Activated CD4-positive, alpha-beta T cell treated with anti-CD3 and anti-CD28 coated beads, Interleukin-10, Interleukin-2, amounts not matched to agents 100 ng/mL and 50 ng/mL, durations not matched to agents 16 hours and 8 hours (primary cell): Measurements from ENCODE around the gene PNPLA6.
A peak's percentile ranks its signal among the peaks of the same experiment; 100 is the strongest.

Source experiments
- DNase-seq: peaks from one replicate; pipeline ENCODE4 v3.0.0-alpha.2; 2020

PNPLA6 gene

DNA sequence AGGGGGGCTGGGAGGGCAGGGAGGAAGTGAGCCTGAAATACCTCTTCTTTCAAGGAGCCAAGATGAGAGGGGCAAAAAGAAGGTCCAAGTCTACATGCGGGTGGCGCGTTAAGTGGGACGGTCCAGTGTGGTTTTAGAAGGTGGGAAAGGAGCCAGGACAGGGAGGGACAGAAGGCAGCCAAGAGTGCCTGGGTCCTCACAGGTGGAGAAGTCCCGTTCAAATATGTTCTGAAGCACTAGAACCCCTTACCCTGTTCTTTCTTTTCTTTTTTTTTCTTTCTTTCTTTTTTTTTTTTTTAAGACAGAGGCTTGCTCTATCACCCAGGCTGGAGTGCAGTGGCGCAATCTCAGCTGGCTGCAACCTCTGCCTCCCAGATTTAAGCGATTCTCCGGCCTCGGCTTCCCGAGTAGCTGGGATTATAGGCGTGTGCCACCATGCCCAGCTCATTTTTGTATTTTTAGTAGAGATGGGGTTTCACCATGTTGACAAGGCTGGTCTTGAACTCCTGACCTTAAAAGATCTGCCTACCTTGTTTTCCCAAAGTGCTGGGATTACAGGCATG, 67.5 kb downstream of the PNPLA6 start:
- DNase-seq: no peak

DNA sequence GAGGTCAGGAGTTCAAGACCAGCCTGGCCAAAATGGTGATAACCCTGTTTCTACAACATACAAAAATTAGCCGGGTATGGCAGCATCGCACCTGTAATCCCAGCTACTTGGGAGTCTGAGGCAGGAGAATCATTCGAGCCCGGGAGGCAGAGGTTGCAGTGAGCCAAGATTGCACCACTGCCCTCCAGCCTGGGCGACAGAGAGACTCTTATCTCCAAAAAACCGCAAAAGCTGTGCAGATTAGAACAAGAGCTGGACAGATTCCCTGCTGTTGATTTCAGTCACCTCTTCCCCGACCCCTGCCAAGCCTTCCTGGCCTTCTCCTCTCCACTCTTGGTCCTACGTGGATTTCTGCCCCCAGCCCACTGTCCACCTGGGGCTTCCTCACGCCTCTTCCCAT, 68.4 kb downstream of the PNPLA6 start:
- no peak for DNase-seq

DNA sequence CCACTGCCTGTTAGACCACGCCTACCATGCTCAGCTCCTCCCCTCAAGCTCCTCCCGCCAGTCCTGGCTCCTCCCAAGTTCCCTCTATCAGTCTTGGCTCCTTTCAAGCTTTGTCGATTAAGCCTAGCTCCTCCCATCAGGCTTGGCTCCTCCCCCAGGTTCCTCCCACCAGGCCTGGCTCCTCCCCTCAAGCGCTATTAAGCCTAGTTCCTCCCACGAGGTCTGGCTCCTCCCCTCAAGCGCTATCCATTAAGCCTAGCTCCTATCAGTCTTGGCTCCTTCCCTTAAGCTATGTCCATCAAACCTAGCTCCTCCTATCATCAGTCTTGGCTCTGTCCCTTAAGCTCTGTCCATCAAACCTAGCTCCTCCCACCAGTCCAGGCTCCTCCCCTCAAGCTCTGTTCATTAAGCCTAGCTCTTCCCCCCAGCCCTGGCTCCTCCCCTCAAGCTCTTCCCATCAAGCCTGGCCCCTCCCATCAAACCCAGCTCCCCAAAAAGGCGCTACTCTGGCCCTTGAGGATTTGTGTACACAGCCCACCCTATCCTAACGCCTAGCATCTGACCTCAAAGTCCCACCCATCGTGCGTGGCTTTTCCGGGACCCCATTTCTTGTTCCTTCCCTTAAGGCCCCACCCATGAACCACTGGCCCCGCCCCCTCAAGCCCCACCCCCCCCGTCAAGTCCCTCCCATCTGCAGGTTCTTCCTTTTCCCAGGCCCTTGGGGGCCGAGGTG, 70.1 kb downstream of the PNPLA6 start:
- DNase-seq: peak; percentile 39

DNA sequence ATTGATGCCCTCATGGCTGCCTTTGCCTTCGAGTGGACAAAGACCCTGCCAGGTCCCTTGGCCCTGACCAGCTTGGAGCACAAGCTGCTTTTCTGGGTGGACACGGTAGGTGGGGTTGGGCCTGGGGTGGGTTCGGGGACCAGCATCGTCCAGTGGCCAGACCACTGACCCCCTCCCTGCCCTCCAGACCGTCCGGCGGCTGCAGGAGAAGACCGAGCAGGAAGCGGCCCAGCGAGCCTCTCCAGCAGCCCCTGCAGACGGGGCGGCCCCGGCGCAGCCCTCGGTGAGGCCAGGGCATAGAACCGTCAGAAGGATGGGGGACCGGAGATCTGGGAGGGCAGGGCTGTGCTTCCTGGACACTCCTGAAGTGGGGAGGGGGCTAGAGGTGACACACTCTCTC, 70.8 kb downstream of the PNPLA6 start:
- no peak for DNase-seq

DNA sequence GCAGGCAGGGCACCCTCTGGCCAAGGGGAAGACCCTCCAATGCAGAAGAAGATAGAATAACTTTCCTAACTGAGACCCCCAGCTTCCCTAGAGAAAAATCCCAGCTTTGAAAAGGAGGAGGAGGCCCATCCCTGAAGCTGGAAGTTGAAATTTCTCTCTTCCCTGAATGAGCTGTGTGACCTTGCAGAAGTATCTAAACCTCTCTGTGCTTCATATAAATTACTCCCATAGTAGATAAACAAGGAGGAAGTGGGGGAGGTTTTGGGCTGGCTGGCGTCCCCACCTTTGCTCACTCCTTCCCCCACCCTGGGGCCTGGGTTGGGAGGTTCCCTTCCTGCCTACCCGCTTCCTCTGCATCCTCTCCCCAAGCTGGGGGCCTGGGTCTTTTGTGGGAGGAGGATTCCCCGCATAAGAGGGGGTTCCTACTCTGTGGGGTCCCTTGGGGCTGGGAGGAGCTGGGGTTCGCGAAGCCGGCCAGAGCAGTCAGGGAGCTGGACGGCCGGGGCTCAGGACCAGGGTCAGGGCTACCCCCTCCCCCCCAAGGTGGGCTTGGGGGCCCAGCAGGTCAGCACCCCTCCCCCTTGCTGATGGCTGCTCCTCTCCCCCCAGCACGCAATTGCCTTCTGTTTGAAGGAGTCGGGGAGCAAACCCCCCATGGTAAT, 71.8 kb downstream of the PNPLA6 start:
- DNase-seq: no peak

DNA sequence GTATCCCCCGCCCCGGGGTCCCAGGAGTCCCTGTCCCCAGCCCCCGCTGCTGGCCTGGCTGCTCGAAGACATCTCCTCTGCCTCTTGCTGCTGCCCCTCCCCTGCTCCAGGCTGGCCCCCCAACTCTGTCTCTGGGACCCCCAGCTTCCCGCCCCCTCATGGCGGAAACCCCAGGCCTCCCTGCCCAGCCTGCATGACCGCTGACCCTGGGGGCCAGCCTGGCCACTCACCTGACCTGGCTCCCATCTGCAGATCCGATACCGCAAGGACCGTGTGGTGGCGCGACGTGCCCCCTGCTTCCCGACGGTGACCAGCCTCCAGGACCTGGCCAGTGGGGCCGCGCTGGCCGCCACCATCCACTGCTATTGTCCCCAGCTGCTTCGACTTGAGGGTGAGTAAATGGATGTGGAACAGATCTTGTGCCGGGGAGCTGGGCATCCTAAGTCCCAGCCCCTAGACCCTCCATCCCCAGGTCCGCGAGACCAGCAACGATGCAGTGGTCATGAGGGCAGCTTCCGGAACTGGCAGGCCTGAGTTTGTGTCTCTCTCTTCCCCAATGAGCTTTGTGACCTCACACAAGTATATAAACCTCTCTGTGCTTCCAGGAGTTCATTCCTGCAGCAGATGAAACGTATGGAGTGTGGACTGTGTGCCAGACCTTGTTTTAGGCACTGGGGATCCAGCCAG, 72.5 kb downstream of the PNPLA6 start:
- DNase-seq: no peak

DNA sequence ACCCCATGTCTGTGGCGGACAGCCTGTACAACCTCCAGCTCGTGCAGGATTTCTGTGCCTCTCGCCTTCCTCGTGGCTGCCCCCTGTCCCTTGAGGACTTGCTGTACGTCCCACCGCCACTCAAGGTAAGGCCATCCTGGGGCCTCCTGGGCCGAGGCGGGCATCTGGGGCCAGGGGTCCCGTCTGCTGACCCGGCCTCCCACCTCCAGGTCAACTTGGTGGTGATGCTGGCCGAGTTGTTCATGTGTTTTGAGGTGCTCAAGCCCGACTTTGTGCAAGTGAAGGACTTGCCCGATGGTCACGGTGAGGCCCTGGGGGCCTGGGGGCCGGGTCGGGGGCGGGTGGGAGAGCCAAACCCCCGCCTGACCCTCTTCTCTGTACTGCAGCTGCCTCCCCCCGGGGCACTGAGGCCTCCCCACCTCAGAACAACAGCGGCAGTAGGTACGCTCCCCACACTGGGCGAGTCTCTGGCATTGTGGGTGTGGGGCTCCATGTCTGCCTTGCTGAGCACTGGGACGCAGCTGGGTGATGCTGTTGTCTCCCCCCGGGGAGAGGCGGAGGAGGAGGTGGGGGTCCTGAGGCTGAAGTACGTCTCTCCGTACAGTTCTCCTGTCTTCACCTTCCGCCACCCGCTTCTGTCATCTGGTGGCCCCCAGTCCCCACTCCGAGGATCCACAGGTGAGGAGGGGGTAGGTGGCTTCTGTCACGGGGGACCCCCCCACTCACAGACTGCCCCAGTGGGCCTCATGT, 75.1 kb downstream of the PNPLA6 start:
- no peak for DNase-seq
